NCI-H1436 (cell line): Measurements from ENCODE around the gene SPATA13.

Experiments used
- DNase-seq: peaks from one replicate; lab custom pipeline; 2025; lab: John Stamatoyannopoulos, UW

SPATA13 gene

GRCh38 chr13:24167666-24168391, 7.3 kb downstream of the SPATA13 start:
- no peak for DNase-seq

- no peak for DNase-seq
Measured at GRCh38 chr13:24168392-24168750, 7.9 kb downstream of the SPATA13 start.

GRCh38 chr13:24168979-24169378, 8.5 kb downstream of the SPATA13 start:
- no peak for DNase-seq

GRCh38 chr13:24172071-24172470, 11.6 kb downstream of the SPATA13 start:
- DNase-seq, result no peak

- no peak for DNase-seq
Measured at GRCh38 chr13:24173795-24174194, 13.3 kb downstream of the SPATA13 start.

GRCh38 chr13:24175847-24176246, 15.3 kb downstream of the SPATA13 start:
- DNase-seq, result no peak

- no peak for DNase-seq
Measured at GRCh38 chr13:24176351-24177101, 16.0 kb downstream of the SPATA13 start.

GRCh38 chr13:24178847-24179485, 18.4 kb downstream of the SPATA13 start:
- no peak for DNase-seq

GRCh38 chr13:24179486-24179850, 18.9 kb downstream of the SPATA13 start:
- DNase-seq, result no peak

- DNase-seq, result no peak
Measured at GRCh38 chr13:24180750-24181377, 20.3 kb downstream of the SPATA13 start.

GRCh38 chr13:24181991-24182702, 21.6 kb downstream of the SPATA13 start:
- DNase-seq, result no peak

GRCh38 chr13:24182703-24183081, 22.2 kb downstream of the SPATA13 start:
- no peak for DNase-seq

- DNase-seq, result no peak
Measured at GRCh38 chr13:24183741-24184182, 23.2 kb downstream of the SPATA13 start.

- DNase-seq, result no peak
Measured at GRCh38 chr13:24184265-24184841, 23.8 kb downstream of the SPATA13 start.

GRCh38 chr13:24184882-24185281, 24.4 kb downstream of the SPATA13 start:
- no peak for DNase-seq

GRCh38 chr13:24185591-24186232, 25.2 kb downstream of the SPATA13 start:
- DNase-seq, result no peak

GRCh38 chr13:24187185-24187584, 26.7 kb downstream of the SPATA13 start:
- no peak for DNase-seq

GRCh38 chr13:24192057-24192810, 31.7 kb downstream of the SPATA13 start:
- DNase-seq, result no peak

- no peak for DNase-seq
Measured at GRCh38 chr13:24192811-24193162, 32.3 kb downstream of the SPATA13 start.

- no peak for DNase-seq
Measured at GRCh38 chr13:24194447-24194846, 33.9 kb downstream of the SPATA13 start.
